ENCODE results near the gene RANBP10. TPM values are rescaled to one million over a fixed set of nuclear protein-coding genes. Genes with fewer than 3 reads are reported as not detected.

The RANBP10 gene
- total and polyA plus RNA-seq, 9 of the 15 experiments (the other 6 are each of a cell fraction or from before 2014, with no cell fraction given): 0.61 to 19.3 (median 5.9) TPM

DNA sequence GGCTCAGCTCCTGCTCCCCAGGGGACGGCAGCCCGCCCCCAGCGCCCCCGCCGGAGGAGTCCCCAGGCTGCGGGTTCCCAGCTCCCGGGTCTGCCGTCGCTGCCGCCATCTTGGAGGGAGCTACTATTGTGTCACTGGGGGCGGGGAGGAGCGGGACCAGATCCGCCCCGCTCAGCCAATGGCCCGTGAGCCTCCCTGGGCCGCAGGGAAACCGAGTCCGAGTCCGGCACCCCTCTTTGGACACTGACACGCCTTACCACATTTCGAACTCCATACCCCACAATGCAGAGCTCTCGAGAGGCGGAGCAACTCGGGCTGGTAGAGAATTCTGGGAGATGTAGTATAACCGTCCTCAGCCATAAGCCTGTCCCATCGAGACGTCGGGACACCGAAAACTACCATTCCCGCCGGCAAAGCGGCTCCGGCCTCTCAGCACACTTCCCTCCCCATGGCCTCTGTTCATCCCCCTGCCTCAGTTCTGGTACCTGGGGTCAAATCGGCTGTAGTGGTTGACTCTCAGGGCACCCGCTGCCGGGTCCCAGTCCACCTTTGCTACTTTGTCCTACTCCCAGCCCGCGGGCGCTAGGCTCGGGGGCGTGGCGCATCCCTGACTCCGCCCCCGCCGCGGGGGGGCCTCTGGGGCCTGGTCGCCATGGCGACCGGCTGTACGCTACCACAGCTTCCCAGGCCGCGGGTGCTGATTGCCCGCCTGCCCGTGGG lies at the start of gene RANBP10, which contains the start of gene TSNAXIP1 (continued):
- TF ChIP-seq, protein P1, sequence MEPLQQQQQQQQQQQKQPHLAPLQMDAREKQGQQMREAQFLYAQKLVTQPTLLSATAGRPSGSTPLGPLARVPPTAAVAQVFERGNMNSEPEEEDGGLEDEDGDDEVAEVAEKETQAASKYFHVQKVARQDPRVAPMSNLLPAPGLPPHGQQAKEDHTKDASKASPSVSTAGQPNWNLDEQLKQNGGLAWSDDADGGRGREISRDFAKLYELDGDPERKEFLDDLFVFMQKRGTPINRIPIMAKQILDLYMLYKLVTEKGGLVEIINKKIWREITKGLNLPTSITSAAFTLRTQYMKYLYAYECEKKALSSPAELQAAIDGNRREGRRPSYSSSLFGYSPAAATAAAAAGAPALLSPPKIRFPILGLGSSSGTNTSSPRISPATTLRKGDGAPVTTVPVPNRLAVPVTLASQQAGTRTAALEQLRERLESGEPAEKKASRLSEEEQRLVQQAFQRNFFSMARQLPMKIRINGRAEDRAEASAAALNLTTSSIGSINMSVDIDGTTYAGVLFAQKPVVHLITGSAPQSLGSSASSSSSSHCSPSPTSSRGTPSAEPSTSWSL (CRISPR knock-in tag; IDR thresholded peaks at IDR 0.05; ENCODE audit: borderline replicate concordance): no peak
- TF ChIP-seq ZSCAN32 (CRISPR knock-in tag; IDR thresholded peaks at IDR 0.05): 0 out of 2 replicates have a peak, but pooled peaks have one; percentile 5
- TF ChIP-seq GABPA (tag; conservative IDR thresholded peaks at IDR 0.05; ENCODE audit: low read depth): peak; percentile 81
- TF ChIP-seq SIN3A (IDR thresholded peaks at IDR 0.05; ENCODE audit: borderline replicate concordance in 2 of 2, control insufficient read depth in 1 of 2, low read depth in 2 of 2, low read length in 2 of 2): peak in 1 of 2 experiments; percentile 87; a peak in 1 of 4 replicates
- TF ChIP-seq ESRRB (CRISPR knock-in tag; IDR thresholded peaks at IDR 0.05; ENCODE audit: borderline replicate concordance): no peak
- TF ChIP-seq, protein P2, sequence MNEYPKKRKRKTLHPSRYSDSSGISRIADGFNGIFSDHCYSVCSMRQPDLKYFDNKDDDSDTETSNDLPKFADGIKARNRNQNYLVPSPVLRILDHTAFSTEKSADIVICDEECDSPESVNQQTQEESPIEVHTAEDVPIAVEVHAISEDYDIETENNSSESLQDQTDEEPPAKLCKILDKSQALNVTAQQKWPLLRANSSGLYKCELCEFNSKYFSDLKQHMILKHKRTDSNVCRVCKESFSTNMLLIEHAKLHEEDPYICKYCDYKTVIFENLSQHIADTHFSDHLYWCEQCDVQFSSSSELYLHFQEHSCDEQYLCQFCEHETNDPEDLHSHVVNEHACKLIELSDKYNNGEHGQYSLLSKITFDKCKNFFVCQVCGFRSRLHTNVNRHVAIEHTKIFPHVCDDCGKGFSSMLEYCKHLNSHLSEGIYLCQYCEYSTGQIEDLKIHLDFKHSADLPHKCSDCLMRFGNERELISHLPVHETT (CRISPR knock-in tag; conservative IDR thresholded peaks at IDR 0.05 in 1 of 2, IDR thresholded peaks at IDR 0.05 in 1 of 2): peak in 1 of 2 experiments; percentile 94; a peak in 2 of 4 replicates
- 0 out of 4 replicates have a peak, but pooled peaks of 1 of the 2 experiments have one; percentile 7 for TF ChIP-seq TBL1XR1 (IDR thresholded peaks at IDR 0.05; ENCODE audit: low read length in 2 of 2)
- no peak for TF ChIP-seq RBM15 (IDR thresholded peaks at IDR 0.05; ENCODE audit: insufficient read depth, low read length)
- TF ChIP-seq, protein P3, sequence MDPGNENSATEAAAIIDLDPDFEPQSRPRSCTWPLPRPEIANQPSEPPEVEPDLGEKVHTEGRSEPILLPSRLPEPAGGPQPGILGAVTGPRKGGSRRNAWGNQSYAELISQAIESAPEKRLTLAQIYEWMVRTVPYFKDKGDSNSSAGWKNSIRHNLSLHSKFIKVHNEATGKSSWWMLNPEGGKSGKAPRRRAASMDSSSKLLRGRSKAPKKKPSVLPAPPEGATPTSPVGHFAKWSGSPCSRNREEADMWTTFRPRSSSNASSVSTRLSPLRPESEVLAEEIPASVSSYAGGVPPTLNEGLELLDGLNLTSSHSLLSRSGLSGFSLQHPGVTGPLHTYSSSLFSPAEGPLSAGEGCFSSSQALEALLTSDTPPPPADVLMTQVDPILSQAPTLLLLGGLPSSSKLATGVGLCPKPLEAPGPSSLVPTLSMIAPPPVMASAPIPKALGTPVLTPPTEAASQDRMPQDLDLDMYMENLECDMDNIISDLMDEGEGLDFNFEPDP (CRISPR knock-in tag; IDR thresholded peaks at IDR 0.05): no peak
- TF ChIP-seq ZNF12 (CRISPR knock-in tag; IDR thresholded peaks at IDR 0.05): no peak
- TF ChIP-seq ZBED1 (IDR thresholded peaks at IDR 0.05): no peak
- TF ChIP-seq ZNF184 (CRISPR knock-in tag; IDR thresholded peaks at IDR 0.05): no peak
- TF ChIP-seq ZFX (CRISPR knock-in tag; IDR thresholded peaks at IDR 0.05): peak; percentile 75
- no peak for TF ChIP-seq PRPF4 (IDR thresholded peaks at IDR 0.05; ENCODE audit: insufficient read depth, low read depth, low read length, poor library complexity, severe bottlenecking)
- TF ChIP-seq CBX2 (IDR thresholded peaks at IDR 0.05; ENCODE audit: insufficient read depth, low read length, poor library complexity, severe bottlenecking): no peak
- TF ChIP-seq ZZZ3 (IDR thresholded peaks at IDR 0.05): no peak
- TF ChIP-seq ZNF589 (CRISPR knock-in tag; IDR thresholded peaks at IDR 0.05; ENCODE audit: low read depth): peak; percentile 95; the same call in 1 of the 2 replicates
- no peak for TF ChIP-seq ZBTB8A (IDR thresholded peaks at IDR 0.05; ENCODE audit: partially characterized antibody)
